GM15510 (cell line): ENCODE results near the gene SLC49A3.

ENCODE experiments used
- POLR2A ChIP-seq: IDR thresholded peaks from 3 replicates; pipeline ENCODE4 v1.6.1; 2011; ENCODE audit warnings: borderline replicate concordance; ENCODE audit not compliant: insufficient read length; ENCODE audit errors: extremely low read depth

The SLC49A3 gene

DNA sequence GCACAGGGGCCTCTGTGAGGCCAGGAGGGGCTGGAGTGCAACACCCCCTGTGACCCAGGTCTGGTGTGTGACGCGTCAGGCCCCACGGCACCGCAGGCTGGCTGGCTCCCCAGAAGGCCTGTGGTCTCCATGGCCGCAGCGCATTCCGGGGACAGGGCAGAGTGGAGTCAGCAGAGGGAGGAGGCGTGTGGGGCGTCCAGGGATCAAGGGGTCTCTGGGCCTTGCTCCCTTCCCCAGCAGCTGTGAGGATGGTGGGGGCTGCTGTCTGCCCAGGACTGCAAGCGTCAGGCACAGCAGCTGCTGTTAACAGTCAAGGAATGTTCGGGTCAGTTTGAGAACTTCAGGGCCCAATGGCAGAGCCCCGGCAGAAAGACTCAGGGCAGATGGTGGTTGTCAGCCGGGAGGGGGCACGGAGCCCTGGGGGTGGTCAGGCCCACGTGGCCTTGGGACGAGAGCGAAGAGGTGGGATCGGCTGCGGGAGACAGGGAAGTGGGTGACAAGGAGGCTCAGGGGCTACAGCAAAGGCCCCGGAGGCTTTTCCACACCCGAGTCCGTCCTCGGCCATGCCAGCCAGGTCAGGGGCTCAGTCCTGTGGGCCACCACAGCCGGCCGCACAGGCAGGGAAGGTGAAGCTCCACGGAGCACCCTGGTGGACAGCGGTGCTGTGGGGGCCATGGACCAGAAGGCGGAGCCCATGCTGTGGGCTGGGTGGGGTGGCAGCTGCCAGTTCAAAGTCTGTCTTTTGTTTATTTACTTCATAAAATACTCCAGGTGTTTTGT, 35.0 kb upstream of the SLC49A3 start:
- TF ChIP-seq POLR2A: no peak

DNA sequence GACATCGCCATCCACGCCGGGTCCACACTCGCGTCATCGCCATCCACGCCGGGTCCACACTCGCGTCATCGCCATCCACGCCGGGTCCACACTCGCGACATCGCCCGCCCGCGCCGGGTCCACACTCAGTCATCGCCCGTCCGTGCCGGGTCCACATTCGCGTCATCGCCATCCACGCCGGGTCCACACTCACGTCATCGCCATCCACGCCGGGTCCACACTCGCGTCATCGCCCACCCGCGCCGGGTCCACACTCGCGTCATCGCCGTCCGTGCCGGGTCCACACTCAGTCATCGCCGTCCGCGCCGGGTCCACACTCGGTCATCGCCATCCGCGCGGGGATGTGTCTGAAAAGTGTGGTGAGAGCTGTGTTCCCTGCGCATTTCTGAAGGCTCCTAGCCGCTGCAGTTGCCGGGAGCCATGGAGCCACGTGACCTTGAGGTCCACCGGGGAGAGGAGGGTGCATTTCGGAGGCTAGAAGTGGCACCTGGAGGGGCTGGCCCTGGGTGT, 34.0 kb upstream of the SLC49A3 start:
- no peak for TF ChIP-seq POLR2A

DNA sequence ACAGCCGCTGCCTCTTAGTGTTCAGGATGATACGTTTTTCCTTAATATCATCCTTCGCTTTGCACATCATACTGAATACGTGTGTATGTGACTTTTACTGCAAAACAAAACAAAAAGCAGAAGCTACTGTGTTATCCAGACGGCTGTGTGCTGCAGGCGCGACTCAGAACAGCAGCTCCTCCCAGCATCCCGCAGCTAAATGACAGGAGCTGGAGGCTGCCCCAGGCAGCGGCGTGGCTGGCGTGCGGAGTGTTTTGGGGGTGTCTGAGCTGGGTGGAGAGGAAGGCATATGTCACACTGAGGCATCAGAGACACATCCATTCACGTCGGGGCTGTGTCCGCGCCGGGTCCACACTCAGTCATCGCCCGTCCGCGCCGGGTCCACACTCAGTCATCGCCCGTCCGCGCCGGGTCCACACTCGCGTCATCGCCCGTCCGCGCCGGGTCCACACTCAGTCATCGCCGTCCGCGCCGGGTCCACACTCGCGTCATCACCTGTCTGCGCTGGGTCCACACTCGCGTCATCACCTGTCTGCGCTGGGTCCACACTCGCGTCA, 33.3 kb upstream of the SLC49A3 start:
- no peak for TF ChIP-seq POLR2A

DNA sequence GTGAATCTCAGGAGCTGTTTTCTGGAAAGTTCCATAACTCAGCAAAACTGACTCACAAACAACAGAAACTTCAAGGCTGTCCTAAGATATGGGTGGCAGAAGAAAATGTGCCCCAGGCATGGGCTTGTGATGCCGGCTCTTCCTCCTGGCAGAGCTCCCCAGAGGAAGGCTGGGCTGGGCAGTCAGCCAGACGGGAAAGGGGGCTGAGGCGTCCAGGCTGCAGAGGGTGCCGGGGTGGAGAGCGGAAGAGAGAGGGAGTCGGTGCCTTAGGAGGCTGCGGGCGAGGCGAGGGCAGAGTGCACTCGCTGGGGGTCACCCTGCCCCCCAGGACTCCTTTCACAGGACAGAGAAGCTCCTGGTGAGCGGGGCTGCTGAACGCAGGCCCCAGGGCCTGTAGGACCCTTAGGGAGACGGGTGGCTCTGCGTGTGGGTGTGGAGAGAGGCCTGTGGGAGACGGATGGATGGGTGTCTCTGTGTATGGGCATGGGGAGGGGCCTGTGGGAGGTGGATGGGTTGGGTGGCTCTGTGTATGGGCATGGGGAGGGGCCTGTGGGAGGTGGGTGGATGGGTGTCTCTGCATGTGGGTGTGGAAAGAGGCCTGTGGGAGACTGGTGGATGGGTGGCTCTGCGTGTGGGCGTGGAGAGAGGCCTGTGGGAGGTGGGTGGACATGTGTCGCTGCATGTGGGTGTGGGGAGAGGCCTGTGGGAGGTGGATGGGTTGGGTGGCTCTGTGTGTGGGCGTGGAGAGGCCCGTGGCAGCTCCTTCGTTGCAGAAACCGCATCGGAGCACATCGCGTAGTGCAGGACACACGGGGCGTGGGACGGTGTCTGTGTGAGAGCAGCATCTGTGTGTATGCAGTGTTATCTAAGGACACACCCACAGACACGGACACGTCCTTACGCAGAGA, 32.6 kb upstream of the SLC49A3 start:
- no peak for TF ChIP-seq POLR2A

DNA sequence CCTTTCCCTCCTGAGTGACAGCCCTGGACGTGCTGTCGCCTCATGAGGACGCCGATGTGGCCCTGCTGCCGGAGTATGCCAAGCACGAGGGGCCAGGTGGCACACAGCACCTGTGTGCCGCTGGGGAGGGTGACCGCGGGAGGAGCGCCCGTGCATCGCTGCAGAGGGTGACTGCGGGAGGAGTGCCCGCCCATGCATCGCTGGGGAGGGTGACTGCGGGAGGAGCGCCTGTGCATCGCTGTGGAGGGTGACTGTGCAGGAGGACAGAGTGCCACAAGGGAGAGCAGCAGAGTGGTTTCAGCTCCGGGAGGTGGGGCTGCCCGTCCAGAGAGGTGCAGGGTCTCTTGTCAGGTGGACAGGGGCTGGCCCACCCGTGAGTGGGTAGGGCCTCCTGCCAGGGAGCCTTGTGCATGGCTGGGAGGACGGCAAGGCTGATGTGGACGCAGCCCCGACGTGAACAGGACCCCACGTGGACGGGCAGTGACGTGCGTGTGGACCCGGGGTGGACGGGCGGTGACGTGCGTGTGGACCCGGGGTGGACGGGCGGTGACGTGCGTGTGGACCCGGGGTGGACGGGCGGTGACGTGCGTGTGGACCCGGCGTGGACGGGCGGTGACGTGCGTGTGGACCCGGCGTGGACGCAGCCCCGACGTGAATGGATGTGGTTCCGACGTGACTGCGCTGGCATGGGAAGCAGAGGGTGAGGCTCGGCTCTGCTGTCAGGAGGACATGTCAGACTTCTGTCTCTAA, 31.3 kb upstream of the SLC49A3 start:
- TF ChIP-seq POLR2A: no peak

DNA sequence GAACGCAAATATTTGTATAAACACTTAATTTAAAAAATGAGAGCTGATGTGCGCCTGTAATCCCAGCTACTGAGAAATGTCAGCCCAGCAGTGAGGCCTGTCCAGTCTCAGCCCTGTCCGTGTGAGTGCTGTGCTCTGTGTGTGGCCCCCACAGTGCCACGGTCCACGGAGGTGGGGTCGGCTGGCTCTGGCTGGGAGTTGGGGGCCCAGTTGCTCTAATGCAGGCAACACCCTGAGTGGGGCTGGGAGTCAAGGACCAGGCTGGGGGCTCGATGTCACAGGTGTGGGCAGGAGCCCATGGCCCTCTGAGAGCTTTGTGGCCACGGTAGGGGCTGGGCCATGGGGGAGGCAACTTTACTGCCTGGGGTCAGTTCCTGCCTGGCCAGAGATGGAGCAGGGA, 29.5 kb upstream of the SLC49A3 start:
- TF ChIP-seq POLR2A: no peak

DNA sequence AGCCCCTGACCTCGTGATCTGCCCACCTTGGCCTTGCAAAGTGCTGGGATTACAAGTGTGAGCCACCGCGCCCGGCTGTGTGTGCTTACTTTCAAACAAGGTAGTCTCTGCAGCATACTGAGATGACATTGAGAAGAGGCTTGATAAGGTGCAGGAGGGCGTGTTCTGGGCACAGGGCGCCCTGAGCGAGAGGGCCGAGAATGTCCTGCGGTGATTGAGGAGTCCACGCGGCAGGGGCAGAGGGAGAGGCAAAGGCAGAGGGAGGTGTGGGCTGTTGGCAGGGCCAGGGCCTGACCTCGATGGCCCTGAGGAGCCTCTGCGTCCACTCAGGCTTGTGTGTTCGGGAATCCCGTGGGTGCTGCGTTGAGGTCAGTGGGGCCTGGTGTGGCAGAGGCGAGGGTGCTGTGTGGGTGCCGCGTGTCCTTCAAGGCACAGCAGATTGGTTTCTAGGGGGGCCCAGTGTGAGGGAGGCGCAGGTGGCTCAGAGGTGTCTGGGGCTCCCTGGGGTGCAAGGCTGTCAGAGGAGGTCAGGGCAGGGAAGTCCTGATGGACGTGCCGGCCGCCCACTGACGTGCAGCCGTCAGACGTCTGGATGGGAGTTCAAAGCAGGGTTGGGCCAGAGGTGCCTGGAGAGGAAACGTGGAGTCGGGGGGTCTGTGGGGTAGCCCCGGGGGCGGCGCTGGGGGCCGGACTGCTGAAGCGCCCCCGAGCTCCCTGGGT, 28.8 kb upstream of the SLC49A3 start:
- TF ChIP-seq POLR2A: no peak

DNA sequence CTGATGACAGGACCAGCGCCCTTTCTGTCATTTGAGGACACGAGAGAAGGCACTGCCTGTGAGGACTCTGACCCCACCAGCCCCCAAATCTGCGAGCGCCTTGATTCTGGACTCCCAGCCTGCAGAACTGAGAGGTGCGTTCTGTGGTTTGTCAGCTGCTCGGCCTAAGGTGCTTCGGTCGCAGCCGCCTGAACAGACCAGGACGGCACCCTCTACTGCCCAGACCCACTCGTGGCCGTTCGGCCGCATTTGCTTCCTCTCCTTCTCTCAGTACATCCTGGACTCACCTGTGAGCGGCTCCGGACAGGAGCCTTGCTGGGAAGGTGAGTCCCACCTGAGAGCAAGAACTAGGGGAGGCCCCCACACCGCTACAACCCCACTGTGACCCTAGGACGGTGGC, 25.1 kb upstream of the SLC49A3 start:
- TF ChIP-seq POLR2A: no peak

DNA sequence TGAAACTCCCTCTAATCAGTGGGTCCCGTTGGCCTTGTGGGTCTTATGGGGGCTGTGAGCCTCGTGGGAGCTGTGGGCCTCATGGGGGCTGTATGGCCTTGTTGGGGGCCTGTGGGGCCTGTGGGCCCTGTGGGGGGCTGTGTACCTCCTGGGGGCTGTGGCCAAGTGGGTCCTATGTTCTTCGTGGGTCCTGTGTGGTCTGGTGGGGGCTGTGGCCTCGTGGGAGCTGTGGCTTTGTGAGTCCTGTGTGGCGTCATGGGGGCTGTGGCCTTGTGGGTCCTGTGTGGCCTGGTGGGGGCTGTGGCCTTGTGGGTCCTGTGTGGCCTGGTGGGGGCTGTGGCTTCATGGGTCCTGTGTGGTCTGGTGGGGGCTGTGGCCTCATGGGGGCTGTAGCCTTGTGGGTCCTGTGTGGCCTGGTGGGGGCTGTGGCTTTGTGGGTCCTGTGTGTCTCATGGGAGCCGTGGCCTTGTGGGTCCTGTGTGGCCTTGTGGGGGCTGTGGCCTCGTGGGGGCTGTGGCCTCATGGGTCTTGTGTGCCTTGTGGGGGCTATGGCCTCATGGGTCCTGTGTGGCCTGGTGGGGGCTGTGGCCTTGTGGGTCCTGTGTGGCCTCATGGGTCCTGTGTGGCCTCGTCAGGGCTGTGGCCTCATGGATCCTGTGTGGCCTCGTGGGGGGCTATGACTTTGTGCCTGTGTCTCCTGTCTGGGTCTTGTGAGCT, 24.1 kb upstream of the SLC49A3 start:
- no peak for TF ChIP-seq POLR2A

DNA sequence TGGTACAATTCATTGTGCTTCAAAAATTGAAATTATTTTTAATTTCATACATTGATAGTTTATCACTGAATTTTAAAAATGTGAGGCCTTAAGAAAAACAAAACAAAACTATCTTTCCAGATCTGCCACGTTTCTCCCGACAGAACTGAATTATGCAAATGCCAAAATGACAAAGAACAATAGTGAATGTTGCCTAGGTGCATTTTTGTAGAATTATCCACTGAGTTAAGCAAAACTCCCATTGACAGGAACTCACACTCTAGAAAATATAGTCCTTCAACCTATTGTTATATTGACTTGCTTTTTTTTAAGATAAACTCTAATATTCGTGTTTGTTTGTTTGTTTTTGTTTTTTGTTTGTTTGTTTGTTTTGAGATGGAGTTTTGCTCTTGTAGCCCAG, 23.1 kb upstream of the SLC49A3 start:
- no peak for TF ChIP-seq POLR2A

DNA sequence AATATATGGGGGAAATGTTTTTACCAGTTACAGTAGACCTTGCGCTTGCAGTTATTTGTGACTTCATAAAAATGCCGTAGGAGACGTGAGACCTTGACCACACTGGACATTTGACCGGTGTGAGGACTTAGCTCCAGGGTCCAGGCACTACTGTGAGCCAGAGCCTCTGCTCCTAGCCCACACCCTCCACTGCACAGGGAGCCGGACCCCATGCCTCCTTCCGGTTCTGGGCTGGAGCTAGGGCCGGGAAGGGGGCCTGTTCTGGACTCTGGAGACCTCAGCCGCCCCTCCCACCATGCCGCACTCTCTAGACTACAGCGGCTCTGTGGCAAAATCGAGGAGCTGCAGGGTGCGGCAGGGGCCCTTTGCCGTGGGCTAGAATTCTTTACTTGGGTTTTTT, 22.0 kb upstream of the SLC49A3 start:
- TF ChIP-seq POLR2A: no peak

DNA sequence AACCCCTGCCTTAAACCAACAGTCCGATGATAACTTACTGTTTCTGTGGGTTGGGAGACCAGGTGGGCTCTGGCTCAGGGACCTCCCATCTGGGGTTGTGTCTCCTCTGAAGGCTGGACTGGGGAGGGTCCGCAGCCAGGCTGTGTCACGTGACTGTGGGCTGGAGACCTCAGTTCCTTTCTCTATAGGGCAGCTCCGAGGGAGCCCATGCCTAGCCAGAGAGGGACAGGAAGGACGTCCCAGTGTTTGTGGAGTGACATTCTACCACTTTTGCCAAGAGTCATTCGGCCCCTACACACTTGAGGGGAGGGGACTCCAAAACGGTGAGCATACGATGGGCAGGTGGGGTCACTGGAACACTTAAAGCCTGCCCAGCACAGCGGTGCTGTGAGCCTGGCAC, 21.2 kb upstream of the SLC49A3 start:
- no peak for TF ChIP-seq POLR2A

DNA sequence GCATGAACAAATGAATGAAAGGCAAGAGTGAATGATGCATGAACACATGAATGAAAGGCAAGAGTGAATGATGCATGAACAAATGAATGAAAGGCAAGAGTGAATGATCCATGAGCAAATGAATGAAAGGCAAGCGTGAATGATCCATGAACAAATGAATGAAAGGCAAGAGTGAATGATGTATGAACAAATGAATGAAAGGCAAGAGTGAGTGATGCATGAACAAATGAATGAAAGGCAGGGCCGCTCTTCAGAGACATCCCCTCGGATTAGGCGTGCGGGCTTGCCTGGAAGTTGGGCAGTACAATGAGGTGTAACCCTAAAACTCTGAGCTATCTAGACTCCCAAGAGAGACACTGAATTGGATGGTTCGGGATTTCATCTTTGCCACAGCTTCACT, 20.4 kb upstream of the SLC49A3 start:
- no peak for TF ChIP-seq POLR2A

DNA sequence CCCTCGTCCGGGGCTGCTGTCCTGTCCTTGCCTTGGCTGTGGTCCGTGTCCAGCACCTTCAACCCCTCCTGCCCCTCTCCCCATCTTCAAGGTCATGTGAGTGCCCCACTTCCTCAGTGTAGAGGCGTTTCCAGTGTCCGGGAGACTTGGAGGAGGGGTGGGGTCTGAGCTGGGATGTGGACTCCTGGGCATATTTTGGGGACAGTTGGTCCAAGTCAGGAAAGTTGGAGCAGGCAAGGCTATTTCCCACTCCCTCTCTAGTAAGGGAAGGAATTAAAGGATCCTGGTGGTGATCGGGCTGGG, 19.6 kb upstream of the SLC49A3 start:
- TF ChIP-seq POLR2A: no peak
